Left cardiac atrium (tissue), 4 donors: ENCODE measurements around the gene CLDN11. TPM values are rescaled to one million over a fixed set of nuclear protein-coding genes. Genes with fewer than 3 reads are reported as not detected.
A peak's percentile ranks its signal among the peaks of the same experiment; 100 is the strongest.

Source experiments
- ATAC-seq, 2 donors: fragments of 200-7000 bp; cut with Tn5 transposase; one replicate each; pipeline ENCODE4 v1.9.1; 2020; ENCODE audit warnings: mild to moderate bottlenecking in 2 of 2, moderate library complexity in 2 of 2
- DNase-seq: peaks from one replicate; pipeline ENCODE4 v3.0.0-alpha.2; 2020
- intact Hi-C, 2 donors: fragments of 100-400 bp; cut with DNase I; formaldehyde crosslinking; loops; one replicate each; pipeline versions ENCODE4 v1.14.1 to v1.15.1; 2022 to 2023
- microRNA-seq, 2 donors: library from miRNA; unstranded; fragments of <30 nt; microRNA quantifications; one replicate each; pipeline ENCODE4 v1.2.0, GENCODE V29; 2020
- total RNA-seq, 2 donors: library from RNA; stranded (reverse); fragmentation: NEBNext Ultra II Directional; extraction: Animal tissue kit (Norgen Biotek cat#: 25700); gene quantifications; one replicate each; pipeline ENCODE4 v1.2.1, GENCODE V29; 2021
- donor health status: DM: no; HTN: yes; CAD: no.
- donor health status: DM: no; HTN: yes; CAD: no; lungs with severe emphysema.
- donor health status: DM: yes; HTN: yes; CAD: no.
- donor health status: Dilated cardiomyopathy.

Gene CLDN11
- total RNA-seq, 2 donors from 2014 or later, result 9.4 to 12.9 TPM

- intact Hi-C loops, result no loop called here
- no peak for ATAC-seq
- DNase-seq, result no peak
Measured at GRCh38 chr3:170467007-170467406, 48.3 kb downstream of the CLDN11 start.

- no peak for DNase-seq
- ATAC-seq, result no peak
- intact Hi-C loops, result no loop called here
Measured at GRCh38 chr3:170467571-170468147, 49.0 kb downstream of the CLDN11 start.

- intact Hi-C loops, result no loop called here
- no peak for DNase-seq
- no peak for ATAC-seq
Measured at GRCh38 chr3:170469151-170470062, 50.7 kb downstream of the CLDN11 start.

GRCh38 chr3:170470063-170471016 is 51.7 kb downstream of the CLDN11 start:
- peak in 1 of 2 donors; percentile 57 for ATAC-seq
- no peak for DNase-seq
- intact Hi-C loops, result no loop called here

GRCh38 chr3:170471149-170471548 is 52.5 kb downstream of the CLDN11 start:
- ATAC-seq (no peak), DNase-seq (no peak)
- intact Hi-C loops, result no loop called here

GRCh38 chr3:170473358-170473757 is 54.7 kb downstream of the CLDN11 start:
- DNase-seq (peak; percentile 66), ATAC-seq (peak in 1 of 2 donors; percentile 47)
- intact Hi-C loops, result no loop called here

GRCh38 chr3:170475092-170475685 is 56.5 kb downstream of the CLDN11 start:
- DNase-seq (no peak), ATAC-seq (no peak)
- intact Hi-C loops, result no loop called here

GRCh38 chr3:170476291-170476690 is 57.6 kb downstream of the CLDN11 start:
- peak in 1 of 2 donors; percentile 80 for ATAC-seq
- intact Hi-C loops, result no loop called here
- DNase-seq, result no peak

- ATAC-seq, result no peak
- intact Hi-C loops, result no loop called here
- no peak for DNase-seq
Measured at GRCh38 chr3:170477395-170477794, 58.7 kb downstream of the CLDN11 start.

GRCh38 chr3:170480111-170480510 is 61.4 kb downstream of the CLDN11 start:
- intact Hi-C loops, result no loop called here
- ATAC-seq, result no peak
- no peak for DNase-seq

- intact Hi-C loops, result no loop called here
- DNase-seq, result no peak
- ATAC-seq, result no peak
Measured at GRCh38 chr3:170482199-170482598, 63.5 kb downstream of the CLDN11 start.

GRCh38 chr3:170483485-170484262 is 65.0 kb downstream of the CLDN11 start:
- peak; percentile 67 to 68 for ATAC-seq

More at GRCh38 chr3:170483485-170484262, 65.0 kb downstream of the CLDN11 start:
- intact Hi-C loops, result no loop called here
- no peak for DNase-seq

Small RNA genes lying within 50 kb of the gene (microRNA-seq; reads per million reads assigned to microRNA genes)
- gene MIR6828, result 0 reads per million in 2 donors

Other genes starting within 250 kb of the CLDN11 start
- 10 to 100 TPM; 53.0 to 56.1 TPM for gene PHC3, start 237.1 kb upstream of the CLDN11 start, total RNA-seq
- gene PRKCI, start 196.4 kb upstream of the CLDN11 start, total RNA-seq, result 10 to 100 TPM; 16.1 to 17.6 TPM
- 10 to 100 TPM; 19.8 to 46.5 TPM for gene SKIL, start 61.2 kb upstream of the CLDN11 start, total RNA-seq
- gene SLC7A14, start 167.2 kb downstream of the CLDN11 start, total RNA-seq, result under 1 TPM in 1 of 2 donors, not detected in 1; 0.03 TPM